Astrocyte of the cerebellum (primary cell): ENCODE results near the gene MLXIP.

Source experiments
- DNase-seq: peaks from one replicate; pipeline ENCODE4 v3.0.0-alpha.2; 2011; ENCODE audit warnings: low read depth
- H3K4me3 ChIP-seq: 2 replicates; pipeline ENCODE4 v1.5.1; 2011; ENCODE audit warnings: mild to moderate bottlenecking, low read depth, low read length, moderate library complexity
- in situ Hi-C: cut with HindIII; loops from 2 replicates; pipeline ENCODE4 v1.10.0; 2017; ENCODE audit warnings: low sequenced_read_pairs
- TF ChIP-seq, protein P1 (sequence below): IDR thresholded peaks from 2 replicates; pipeline ENCODE4 v1.5.1; 2012; ENCODE audit warnings: low read length, low read depth, moderate library complexity, mild to moderate bottlenecking; ENCODE audit errors: missing control alignments

The MLXIP gene

DNA sequence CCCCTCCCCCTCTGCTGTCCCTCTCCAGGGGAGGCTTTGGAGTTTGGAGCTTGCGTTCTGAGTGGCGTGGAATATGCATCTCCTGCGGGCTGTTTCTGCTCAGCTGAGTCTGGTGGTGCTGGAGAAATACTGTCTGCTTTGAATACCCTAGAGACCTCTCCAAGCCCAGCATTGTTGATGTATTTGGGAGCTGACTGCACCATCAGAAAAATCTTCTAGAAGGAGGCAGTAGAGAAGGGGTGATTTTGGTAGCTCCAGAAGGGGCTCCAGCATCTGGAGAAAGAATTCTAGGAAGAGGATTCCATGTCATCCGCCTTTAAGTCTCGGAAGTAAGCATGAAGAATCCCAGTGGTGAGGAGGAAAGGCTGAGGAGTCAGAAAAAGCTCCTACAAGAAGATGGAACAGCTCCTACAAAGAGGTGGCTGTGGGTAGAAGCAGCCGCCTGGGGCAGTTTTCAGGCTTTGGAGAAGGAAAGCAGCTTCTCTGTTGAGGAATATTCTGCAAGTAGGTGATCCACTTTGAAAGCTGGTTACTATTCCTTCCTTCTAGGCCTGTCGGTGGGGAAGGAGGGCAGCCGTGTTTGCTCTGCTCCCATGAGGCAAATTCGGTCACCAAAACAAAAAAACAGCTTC lies 9.7 kb downstream of the MLXIP start:
- H3K4me3 ChIP-seq: no peak overlapping the region
- TF ChIP-seq, protein P1, sequence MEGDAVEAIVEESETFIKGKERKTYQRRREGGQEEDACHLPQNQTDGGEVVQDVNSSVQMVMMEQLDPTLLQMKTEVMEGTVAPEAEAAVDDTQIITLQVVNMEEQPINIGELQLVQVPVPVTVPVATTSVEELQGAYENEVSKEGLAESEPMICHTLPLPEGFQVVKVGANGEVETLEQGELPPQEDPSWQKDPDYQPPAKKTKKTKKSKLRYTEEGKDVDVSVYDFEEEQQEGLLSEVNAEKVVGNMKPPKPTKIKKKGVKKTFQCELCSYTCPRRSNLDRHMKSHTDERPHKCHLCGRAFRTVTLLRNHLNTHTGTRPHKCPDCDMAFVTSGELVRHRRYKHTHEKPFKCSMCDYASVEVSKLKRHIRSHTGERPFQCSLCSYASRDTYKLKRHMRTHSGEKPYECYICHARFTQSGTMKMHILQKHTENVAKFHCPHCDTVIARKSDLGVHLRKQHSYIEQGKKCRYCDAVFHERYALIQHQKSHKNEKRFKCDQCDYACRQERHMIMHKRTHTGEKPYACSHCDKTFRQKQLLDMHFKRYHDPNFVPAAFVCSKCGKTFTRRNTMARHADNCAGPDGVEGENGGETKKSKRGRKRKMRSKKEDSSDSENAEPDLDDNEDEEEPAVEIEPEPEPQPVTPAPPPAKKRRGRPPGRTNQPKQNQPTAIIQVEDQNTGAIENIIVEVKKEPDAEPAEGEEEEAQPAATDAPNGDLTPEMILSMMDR: no peak
- DNase-seq: no peak
- in situ Hi-C loops: no loop called here

DNA sequence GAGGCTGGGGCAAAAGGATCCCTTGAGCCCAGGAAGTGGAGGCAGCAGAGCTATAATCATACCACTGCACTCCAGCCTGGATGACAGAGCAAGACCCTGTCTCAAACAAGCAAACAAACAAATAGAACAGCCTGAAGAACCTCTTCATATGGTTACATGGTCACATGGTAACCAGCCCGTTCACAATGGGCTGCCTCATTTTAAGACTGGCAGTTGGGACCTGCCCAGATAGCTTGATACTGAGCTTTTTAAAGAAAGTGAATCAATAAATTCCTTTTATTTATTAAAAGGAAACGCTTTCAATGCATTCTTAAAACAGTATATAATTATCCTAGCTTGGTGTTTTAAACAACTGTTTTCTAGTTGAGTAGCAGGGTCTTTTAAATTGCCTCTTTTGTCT lies 10.5 kb downstream of the MLXIP start:
- DNase-seq: no peak
- in situ Hi-C loops: no loop called here
- no peak overlapping the region for H3K4me3 ChIP-seq
- TF ChIP-seq, protein P1: no peak

DNA sequence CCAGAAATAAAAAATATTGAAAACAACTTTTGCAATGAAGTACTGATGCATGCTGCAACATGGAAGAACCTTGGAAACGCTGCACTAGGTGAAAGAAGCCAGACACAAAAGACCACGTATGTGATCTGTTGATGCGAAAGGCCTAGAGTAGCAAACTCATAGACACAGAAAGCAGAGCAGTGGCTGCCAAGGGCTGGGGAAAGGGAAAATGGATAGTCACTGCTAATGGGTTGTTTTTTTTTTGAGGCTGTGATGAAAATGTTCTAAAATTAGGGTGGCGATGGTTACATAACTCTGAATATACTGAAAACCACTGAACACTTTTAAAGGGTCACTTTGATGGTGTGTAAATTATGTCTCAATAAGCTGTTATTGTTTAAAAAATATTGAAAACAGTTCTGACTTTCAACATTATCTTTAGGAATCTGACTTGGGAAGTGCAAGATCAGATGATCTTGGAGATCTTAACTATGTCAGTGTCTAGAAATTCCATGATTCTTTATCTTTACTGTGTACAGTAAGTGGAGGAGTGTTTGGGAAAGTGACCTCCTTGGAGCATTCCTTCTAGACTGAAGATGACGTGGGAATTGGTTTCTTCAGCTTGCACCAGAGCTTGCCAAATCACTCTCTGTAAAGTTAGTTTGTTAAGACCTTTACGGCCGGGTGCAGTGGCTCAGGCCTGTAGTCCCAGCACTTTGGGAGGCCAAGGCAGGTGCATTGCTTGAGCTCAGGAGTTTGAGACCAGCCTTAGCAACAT lies 12.4 kb downstream of the MLXIP start:
- no peak overlapping the region for H3K4me3 ChIP-seq
- TF ChIP-seq, protein P1: no peak
- DNase-seq: peak; percentile 55
- in situ Hi-C loops: no loop called here

DNA sequence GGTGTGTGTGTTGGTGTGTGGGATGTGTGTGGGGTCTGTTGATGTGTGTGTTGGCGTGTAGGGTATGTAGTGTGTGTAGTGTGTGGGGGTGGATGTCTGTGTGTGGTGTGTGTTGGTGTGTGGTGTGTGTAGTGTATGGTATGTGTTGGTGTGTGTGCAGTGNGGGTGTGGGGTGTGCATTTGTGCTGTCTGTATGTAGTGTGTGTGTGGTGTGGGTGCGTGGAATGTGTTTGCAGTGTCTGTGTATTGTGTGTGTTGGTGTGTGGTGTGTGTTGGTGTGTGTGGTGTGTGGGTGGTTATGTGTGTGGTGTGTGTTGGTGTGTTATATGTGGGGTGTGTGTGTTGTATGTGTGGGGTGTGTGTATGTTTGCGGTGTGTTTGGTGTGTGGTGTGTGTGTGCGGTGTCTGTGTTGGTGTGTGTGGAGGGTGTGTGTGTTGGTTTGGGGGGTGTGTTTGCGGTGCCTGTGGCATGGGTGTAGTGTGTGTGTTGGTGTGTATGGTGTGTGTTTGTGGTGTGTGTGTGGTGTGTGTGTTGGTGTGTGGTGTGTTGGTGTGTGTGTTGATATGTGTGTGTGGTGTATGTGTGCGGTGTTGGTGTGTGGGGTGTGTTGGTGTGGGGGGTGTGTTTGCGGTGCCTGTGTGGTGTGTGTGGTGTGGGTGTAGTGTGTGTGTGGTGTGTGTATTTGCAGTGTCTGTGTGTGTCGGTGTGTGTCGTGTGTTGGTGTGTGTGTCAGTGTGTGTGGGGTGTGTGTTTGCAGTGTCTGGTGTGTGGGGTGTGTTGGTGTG lies 14.7 kb downstream of the MLXIP start:
- in situ Hi-C loops: no loop called here

DNA sequence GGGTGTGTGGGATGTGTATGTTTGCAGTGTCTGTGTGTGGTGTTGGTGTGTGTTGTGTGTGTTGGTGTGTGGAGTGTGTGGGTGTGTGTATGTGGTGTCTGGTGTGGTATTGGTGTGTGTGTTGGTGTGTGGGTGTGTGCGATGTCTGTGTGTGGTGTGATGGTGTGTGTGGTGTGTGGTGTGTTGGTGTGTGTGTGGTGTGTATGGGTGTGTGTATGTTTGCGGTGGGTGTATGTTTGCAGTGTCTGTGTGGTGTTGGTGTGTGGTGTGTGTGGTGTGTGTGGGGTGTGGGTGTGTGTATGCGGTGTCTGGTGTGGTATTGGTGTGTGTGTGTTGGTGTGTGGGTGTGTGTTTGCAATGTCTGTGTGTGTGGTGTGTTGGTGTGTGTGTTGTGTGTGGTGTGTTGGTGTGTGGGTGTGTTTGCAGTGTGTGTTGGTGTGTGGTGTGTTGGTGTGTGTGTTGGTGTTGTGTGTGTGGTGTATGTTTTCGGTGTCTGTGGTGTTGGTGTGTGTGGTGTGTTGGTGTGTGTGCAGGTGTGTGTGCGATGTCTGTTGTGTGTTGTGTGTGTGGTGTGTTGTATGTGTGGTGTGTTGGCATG lies 15.7 kb downstream of the MLXIP start:
- TF ChIP-seq, protein P1: no peak
- no peak overlapping the region for H3K4me3 ChIP-seq
- no peak for DNase-seq
- in situ Hi-C loops: no loop called here

More for the DNA sequence above, 14.7 kb downstream of the MLXIP start:
- no peak for DNase-seq
- no peak overlapping the region for H3K4me3 ChIP-seq
- TF ChIP-seq, protein P1: no peak
